IgD-negative memory B cell (primary cell): ENCODE results near the gene RECQL5. TPM values are rescaled to one million over a fixed set of nuclear protein-coding genes. Genes with fewer than 3 reads are reported as not detected.
"Not testable (repeated sequence)": the region's sequence is repeated elsewhere in the genome, so short reads cannot be mapped to it uniquely, and the experiment has no call there.

ENCODE experiments used
- H3K27ac Mint-ChIP-seq, 3 donors: one replicate each; pipeline ENCODE4 v1.8.0; 2020 to 2022; ENCODE audit warnings: mild to moderate bottlenecking in 3 of 3, mixed read lengths in 3 of 3, moderate library complexity in 1 of 3
- H3K27me3 Mint-ChIP-seq: one replicate; pipeline ENCODE4 v1.8.0; 2021; ENCODE audit warnings: mixed read lengths
- H3K36me3 Mint-ChIP-seq: one replicate; pipeline ENCODE4 v1.8.0; 2020; ENCODE audit warnings: mild to moderate bottlenecking, mixed read lengths
- H3K4me1 Mint-ChIP-seq, 3 donors: one replicate each; pipeline ENCODE4 v1.8.0; 2020 to 2022; ENCODE audit warnings: mixed read lengths in 3 of 3, mild to moderate bottlenecking in 1 of 3
- H3K4me3 Mint-ChIP-seq, 4 donors: one replicate each; pipeline ENCODE4 v1.8.0; 2020 to 2022; ENCODE audit warnings: mild to moderate bottlenecking in 4 of 4, mixed read lengths in 4 of 4, moderate library complexity in 3 of 4
- H3K9me3 Mint-ChIP-seq, 3 donors: one replicate each; pipeline ENCODE4 v1.8.0; 2020 to 2021; ENCODE audit warnings: mixed read lengths in 3 of 3, mild to moderate bottlenecking in 1 of 3
- polyA plus RNA-seq: library from polyadenylated mRNA; unstranded; fragments of 300-500 nt; fragmentation: Illumina TruSeq; gene quantifications from one replicate; pipeline ENCODE4 v1.2.3, GENCODE V29; 2021

Gene RECQL5
- polyA plus RNA-seq, 1 donor from 2014 or later: 25.3 TPM

GRCh38 chr17:75594499-75595283, 72.3 kb downstream of the RECQL5 start:
- no peaks in the 10 kb centered on the region for H3K9me3 Mint-ChIP-seq
- no peak overlapping the region for H3K4me3 Mint-ChIP-seq
- no peak overlapping the region for H3K27ac Mint-ChIP-seq
- H3K36me3 Mint-ChIP-seq: no peaks in the 10 kb centered on the region
- H3K27me3 Mint-ChIP-seq: no peaks in the 10 kb centered on the region
- H3K4me1 Mint-ChIP-seq: peaks cover 3 to 10% (median 6%) of the 10 kb centered on the region in 3 donors

DNA sequence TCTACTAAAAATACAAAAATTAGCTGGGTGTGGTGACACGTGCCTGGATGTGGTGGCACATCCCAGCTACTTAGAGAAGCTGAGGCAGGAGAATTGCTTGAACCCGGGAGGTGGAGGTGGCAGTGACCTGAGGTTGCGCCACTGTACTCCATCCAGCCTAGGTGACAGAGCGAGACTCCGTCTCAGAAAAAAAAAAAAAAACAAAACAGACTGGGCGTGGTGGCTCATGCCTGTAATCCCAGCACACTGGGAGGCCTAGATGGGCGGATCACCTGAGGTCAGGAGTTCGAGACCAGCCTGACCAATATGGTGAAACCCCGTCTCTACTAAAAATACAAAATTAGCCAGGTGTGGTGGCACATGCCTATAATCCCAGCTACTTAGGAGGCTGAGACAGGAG, 73.5 kb downstream of the RECQL5 start:
- H3K4me3 Mint-ChIP-seq, H3K36me3 Mint-ChIP-seq, H3K27me3 Mint-ChIP-seq, H3K27ac Mint-ChIP-seq, H3K4me1 Mint-ChIP-seq, H3K9me3 Mint-ChIP-seq: not testable (repeated sequence)

DNA sequence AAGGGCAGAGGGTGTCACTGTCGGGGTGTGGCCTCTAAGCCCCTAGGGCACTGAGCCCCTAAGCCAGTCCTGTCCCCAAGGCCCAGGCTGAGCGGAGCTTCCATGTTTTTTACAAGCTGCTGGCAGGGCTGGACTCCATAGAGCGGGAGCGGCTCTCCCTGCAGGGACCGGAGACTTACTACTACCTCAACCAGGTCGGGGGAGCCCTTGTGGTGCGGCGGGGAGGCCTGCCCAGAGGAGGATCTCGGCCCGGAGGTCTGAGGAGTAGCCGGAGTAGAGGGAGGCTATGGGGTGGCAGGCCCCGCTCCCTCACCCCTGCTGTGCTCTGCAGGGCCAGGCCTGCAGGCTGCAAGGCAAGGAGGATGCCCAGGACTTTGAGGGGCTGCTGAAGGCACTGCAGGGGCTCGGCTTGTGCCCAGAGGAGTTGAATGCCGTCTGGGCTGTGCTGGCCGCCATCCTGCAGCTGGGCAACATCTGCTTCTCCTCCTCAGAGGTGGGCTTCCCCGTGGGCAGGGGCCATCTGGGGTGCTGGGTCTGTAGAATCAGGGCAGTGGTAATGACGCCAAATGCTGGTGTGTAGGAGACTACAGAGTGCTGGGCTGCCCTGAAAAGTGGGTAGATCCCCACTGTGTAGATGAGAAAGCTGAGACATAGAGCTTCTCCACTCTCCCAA, 74.5 kb downstream of the RECQL5 start:
- Mint-ChIP-seq H3K4me3 (peak overlapping the region in 2 of 4 donors; percentile 23 to 29), H3K36me3 (no peaks in the 10 kb centered on the region), H3K27me3 (no peaks in the 10 kb centered on the region), H3K27ac (peak overlapping the region in 1 of 3 donors; percentile 39), H3K4me1 (peaks cover 3 to 9% (median 6%) of the 10 kb centered on the region in 3 donors), H3K9me3 (no peaks in the 10 kb centered on the region)

GRCh38 chr17:75591722-75592302, 75.1 kb downstream of the RECQL5 start:
- Mint-ChIP-seq H3K4me1 (peaks cover 3 to 9% (median 6%) of the 10 kb centered on the region in 3 donors), H3K27me3 (no peaks in the 10 kb centered on the region), H3K27ac (peak overlapping the region in 1 of 3 donors; percentile 25), H3K36me3 (no peaks in the 10 kb centered on the region), H3K9me3 (no peaks in the 10 kb centered on the region), H3K4me3 (peak overlapping the region in 1 of 4 donors; percentile 81)

- peaks cover 5 to 9% (median 7%) of the 10 kb centered on the region in 3 donors for H3K4me1 Mint-ChIP-seq
- H3K36me3 Mint-ChIP-seq: no peaks in the 10 kb centered on the region
- H3K9me3 Mint-ChIP-seq: no peaks in the 10 kb centered on the region
- peak overlapping the region in 3 of 4 donors; percentile 27 to 81 (median 48) for H3K4me3 Mint-ChIP-seq
- H3K27ac Mint-ChIP-seq: peak overlapping the region in 1 of 3 donors; percentile 85
- no peaks in the 10 kb centered on the region for H3K27me3 Mint-ChIP-seq
Measured at GRCh38 chr17:75590849-75591721, 75.9 kb downstream of the RECQL5 start.

DNA sequence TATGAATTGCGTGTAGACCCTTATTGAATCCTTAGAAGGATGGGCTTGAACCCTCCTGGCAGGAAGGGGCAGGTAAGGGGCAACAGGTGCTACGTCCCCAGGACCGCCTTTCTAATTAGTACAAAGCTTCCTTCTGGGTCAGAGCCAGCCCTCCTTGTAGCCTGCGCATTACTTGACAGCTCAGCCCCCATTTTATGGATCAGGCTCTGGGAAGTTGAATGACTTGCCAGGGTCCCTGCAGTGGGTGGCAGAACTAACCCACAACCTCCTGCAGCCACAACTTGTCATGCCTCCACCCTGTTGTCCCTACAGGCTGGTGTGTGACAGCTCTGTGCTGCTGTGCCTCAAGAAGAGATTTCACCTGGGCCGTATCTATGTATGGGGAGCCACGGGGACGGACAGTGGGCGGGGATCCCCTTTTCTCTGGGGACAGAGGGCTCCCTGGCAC, 76.6 kb downstream of the RECQL5 start:
- H3K4me3 Mint-ChIP-seq: peak overlapping the region in 3 of 4 donors; percentile 32 to 81 (median 57)
- H3K27me3 Mint-ChIP-seq: no peaks in the 10 kb centered on the region
- no peaks in the 10 kb centered on the region for H3K9me3 Mint-ChIP-seq
- no peaks in the 10 kb centered on the region for H3K36me3 Mint-ChIP-seq
- peak overlapping the region in 1 of 3 donors; percentile 85 for H3K27ac Mint-ChIP-seq
- H3K4me1 Mint-ChIP-seq: peaks cover 5 to 10% (median 9%) of the 10 kb centered on the region in 3 donors

- H3K27ac Mint-ChIP-seq: peak overlapping the region in 1 of 3 donors; percentile 85
- H3K27me3 Mint-ChIP-seq: no peaks in the 10 kb centered on the region
- peak overlapping the region in 3 of 4 donors; percentile 32 to 81 (median 57) for H3K4me3 Mint-ChIP-seq
- no peaks in the 10 kb centered on the region for H3K36me3 Mint-ChIP-seq
- no peaks in the 10 kb centered on the region for H3K9me3 Mint-ChIP-seq
- H3K4me1 Mint-ChIP-seq: peaks cover 5 to 10% (median 9%) of the 10 kb centered on the region in 3 donors
Measured at GRCh38 chr17:75589919-75590303, 77.0 kb downstream of the RECQL5 start.

DNA sequence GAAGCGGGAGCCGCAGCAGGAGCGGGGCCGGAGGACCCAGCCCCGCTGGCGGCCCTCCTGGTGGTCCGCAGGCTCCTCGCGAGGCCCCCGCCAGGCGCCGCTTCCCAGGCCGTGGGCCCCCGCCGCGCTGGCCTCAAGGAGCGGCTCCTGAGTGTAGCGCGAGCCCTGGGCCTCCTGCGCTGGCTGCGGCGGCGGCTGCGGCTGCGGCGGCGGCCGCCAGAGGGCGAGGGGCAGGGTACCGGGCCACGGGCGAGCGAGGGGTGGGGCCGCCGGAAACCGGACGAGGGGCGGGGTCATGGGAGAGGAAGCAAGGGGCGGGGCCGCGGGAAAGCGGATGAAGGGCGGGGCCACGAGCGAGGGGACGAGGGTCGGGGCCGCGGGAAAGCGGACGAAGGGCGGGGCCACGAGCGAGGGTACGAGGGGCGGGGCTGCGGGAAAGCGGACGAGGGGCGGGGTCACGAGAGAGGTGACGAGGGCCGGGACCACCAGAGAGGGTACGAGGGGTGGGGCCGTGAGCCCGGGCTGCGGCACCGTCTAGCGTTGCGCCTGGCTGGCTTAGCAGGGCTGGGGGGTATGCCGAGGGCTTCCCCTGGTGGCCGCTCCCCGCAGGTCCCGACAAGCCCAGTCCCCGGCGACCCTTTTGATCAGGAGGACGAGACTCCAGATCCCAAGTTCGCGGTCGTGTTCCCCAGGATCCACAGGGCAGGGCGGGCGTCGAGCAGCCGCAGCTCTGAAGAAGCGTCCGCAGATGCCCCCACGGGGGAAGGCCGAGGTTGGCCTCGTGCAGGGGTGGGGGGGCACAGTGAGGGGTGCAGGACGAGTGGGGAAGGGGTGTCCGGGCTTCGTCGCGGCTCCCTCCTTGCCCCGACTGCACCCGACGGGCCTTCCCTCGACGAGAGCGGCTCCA, 77.7 kb downstream of the RECQL5 start:
- H3K9me3 Mint-ChIP-seq: no peaks in the 10 kb centered on the region
- H3K27me3 Mint-ChIP-seq: no peaks in the 10 kb centered on the region
- peak overlapping the region in 1 of 3 donors; percentile 32 for H3K27ac Mint-ChIP-seq
- peak overlapping the region; percentile 73 to 93 (median 76) for H3K4me3 Mint-ChIP-seq
- H3K4me1 Mint-ChIP-seq: peaks cover 5 to 10% (median 9%) of the 10 kb centered on the region in 3 donors
- H3K36me3 Mint-ChIP-seq: no peaks in the 10 kb centered on the region

DNA sequence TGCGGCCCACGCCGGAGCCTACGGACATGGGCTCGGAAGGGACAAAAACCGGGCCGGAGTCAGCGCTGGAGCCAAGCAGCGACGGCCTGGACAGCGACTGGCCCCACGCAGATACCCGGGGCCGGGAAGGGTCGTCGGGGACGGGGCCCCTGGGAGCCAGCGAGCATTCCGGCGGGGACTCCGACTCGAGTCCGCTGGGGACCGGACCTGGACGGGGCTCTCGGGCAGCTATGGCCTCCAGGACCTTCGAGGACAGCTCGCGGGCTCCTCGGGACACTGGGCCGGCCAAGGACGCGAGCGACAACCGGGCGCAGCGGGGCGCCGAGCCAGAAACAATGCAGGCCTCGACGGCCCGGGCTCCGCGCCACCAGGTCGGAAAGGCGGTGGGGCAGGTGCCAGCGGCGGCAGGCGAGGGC, 78.3 kb downstream of the RECQL5 start:
- no peaks in the 10 kb centered on the region for H3K27me3 Mint-ChIP-seq
- peak overlapping the region; percentile 68 to 94 (median 84) for H3K4me3 Mint-ChIP-seq
- peak overlapping the region in 1 of 3 donors; percentile 45 for H3K27ac Mint-ChIP-seq
- H3K4me1 Mint-ChIP-seq: peaks cover 5 to 10% (median 9%) of the 10 kb centered on the region in 3 donors
- H3K9me3 Mint-ChIP-seq: no peaks in the 10 kb centered on the region
- no peaks in the 10 kb centered on the region for H3K36me3 Mint-ChIP-seq

DNA sequence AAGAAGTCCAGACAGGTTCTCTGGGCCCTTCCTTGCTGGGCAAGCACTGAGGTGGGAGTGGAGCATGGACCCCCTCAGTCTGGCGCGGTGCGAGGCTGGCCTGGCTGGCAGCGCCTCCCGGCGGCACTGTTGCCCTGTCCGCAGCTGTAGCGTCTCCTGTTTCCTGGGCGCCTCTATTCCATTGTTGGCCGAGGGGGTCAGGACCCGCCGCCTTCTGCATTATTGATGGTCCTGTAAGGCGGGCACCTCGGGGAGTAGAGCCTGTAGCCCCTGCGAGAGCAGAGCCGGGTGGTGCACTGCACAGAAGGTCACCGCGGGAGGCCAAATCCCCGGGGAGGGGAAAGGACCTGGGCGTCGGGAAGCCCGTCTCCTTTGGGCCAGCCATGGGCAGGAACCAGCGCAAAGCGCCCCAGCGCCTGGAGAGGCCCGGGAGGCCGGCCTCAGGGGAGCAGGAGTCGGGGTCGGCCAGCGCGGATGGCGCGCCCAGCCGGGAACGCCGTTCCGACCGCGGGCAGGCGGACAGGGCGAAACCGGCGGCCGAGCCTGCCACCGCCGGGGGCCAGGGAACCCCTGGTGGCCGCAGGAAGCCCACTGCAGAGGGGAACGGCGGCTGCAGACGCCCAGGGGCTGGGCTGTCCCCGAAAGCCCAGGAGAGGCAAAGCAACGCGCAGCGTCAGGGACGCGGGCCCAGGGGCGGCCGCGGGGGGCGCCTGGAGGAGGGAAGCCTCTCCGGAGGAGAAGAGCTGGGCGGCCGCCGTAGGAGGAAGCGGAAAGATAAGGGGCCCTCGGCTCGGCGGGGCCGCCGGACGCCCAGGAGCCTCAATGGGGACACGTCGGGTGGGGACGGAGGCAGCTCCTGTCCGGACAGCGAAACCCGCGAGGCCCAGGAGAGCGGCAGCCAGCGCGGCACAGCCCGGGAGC, 79.0 kb downstream of the RECQL5 start, which contains the start of gene MYO15B:
Gene MYO15B (plus strand): TSS at position 126 of the 921 bp plus-strand sequence. CDS start 258 bp downstream, at position 384.
- Mint-ChIP-seq H3K9me3 (no peaks in the 10 kb centered on the region), H3K36me3 (no peaks in the 10 kb centered on the region), H3K27me3 (no peaks in the 10 kb centered on the region), H3K4me3 (peak within 1 kb of the TSS; percentile 72 to 94 (median 84)), H3K4me1 (peaks cover 5 to 10% (median 9%) of the 10 kb centered on the region in 3 donors), H3K27ac (peak within 1 kb of the TSS; percentile 46 to 65 (median 50))

GRCh38 chr17:75584849-75585175, 82.1 kb downstream of the RECQL5 start:
- Mint-ChIP-seq H3K4me1 (peaks cover 0 to 8% (median 1%) of the 10 kb centered on the region in 3 donors), H3K27ac (no peak overlapping the region), H3K9me3 (peaks cover 0 to 3% (median 3%) of the 10 kb centered on the region in 3 donors), H3K4me3 (peak overlapping the region in 1 of 4 donors; percentile 92), H3K27me3 (peaks cover 4% of the 10 kb centered on the region), H3K36me3 (no peaks in the 10 kb centered on the region)

DNA sequence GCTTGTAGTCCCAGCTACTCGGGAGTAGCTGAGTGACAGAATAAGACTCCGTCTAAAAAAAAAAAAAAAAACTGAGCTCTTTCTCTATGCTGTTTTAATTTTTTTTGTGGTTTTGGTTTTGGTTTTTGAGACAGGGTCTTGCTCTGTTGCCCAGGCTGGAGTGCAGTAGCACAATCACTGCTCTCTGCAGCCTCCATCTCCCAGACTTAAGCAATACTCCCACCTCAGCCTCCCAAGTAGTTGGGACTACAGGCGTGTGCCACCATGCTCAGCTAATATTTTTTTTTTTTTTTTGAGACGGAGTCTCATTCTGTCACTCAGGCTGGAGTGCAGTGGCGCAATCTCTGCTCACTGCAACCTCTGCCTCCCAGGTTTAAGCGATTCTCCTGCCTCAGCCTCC, 83.8 kb downstream of the RECQL5 start:
- H3K27me3 Mint-ChIP-seq, H3K4me3 Mint-ChIP-seq, H3K9me3 Mint-ChIP-seq, H3K4me1 Mint-ChIP-seq, H3K36me3 Mint-ChIP-seq, H3K27ac Mint-ChIP-seq: not testable (repeated sequence)
